ENCODE results near the gene BNIP1.

The BNIP1 gene

DNA sequence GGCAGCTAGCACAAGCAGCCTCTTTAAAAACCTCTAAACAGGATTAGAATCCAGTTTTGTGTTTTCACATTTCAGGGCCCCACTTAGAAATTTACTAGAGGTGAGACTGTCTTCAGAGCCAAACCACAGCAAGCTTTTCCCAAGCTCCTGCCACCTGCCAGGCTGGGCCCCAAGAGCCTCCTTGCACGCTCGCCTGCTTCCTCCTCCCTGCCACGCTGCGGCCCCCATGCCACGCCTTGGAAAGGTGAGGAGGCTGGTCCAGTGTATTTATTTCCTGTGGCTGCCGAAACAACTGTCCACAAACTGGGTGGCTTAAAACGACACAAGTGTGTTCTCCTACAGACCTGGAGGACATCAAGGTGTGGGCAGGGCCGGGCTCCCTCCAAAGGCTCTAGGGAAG is 47.2 kb downstream of the BNIP1 start:
- H3K4me1 ChIP-seq (ENCODE audit: control insufficient read depth, insufficient read depth, low read length, poor library complexity, severe bottlenecking), result no peaks in the 10 kb centered on the region
- H3K36me3 ChIP-seq (ENCODE audit: control insufficient read depth, insufficient read depth, low read length), result no peaks in the 10 kb centered on the region
- H3K4me3 ChIP-seq (ENCODE audit: insufficient read depth, low read depth, low read length, poor library complexity, severe bottlenecking), result no peak overlapping the region
- DNase-seq, result no peak
- H3K27me3 ChIP-seq (replicated peaks; ENCODE audit: control insufficient read depth, insufficient read depth, low read length, poor library complexity, severe bottlenecking), result no peaks in the 10 kb centered on the region
- H3K9me3 ChIP-seq (ENCODE audit: control insufficient read depth, low read length), result no peaks in the 10 kb centered on the region
- H3K27ac ChIP-seq (ENCODE audit: insufficient read depth, low read length, poor library complexity, severe bottlenecking), result no peak overlapping the region

DNA sequence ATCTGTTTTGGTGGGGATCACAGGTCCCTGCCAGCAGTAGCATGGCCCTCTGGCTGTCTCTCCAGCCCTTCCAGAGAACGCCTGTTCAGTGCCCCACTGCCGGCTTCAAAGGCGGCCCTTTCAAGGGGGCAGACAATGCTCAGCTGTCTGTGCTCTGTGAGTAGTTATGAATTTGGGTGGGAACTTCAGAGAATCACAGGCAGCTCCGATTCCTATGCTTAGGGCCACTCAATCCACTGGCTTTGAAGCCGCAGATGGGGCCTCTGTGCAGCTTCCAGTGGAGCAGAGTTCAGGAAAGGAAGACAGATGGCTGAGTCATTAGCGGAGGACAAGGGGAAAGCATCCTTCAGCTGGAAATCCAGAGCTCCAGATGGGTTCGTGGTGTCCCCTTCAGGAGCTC is 48.2 kb downstream of the BNIP1 start:
- Histone ChIP-seq H3K27ac (ENCODE audit: insufficient read depth, low read length, poor library complexity, severe bottlenecking) (no peak overlapping the region), H3K36me3 (ENCODE audit: control insufficient read depth, insufficient read depth, low read length) (no peaks in the 10 kb centered on the region)
- DNase-seq, result no peak

DNA sequence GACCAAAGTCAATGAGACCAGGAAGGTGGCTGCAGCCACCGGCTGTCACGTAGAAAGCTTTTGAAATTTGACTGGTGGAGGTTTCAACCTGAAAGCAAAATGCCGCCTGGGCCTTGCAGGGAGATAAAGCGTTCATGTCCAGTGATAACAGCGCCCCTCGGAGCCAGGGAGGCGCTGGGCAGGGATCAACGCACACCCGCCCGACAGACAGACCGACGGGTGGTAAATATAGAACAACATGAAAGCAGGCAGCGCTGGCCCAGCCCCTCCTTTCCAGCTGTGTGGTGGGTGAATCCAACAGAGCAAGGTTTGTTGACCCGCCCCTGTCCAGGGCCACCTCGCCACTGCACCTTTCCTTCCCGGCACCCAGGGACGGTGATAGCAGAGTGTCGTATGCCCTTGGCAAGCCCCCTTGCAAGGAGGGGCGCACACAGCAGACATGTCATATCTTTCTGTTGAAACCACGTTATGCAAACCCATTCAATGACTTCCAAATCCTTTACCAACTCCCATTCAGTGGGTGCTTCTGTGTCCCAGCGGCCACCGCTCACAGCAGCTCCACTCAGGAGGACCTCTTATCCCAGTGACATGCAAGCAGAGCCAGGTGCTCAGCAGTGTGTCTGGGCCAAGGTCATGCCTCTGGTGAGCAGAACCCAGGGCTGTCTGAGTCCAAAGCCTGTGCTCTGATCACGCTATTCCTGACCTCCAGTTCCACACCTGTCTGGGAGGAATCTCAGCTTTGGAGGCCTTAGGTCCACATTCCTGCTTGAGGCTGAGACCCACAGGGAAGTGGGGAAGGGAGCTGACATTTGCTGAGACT is 52.0 kb downstream of the BNIP1 start:
- no peaks in the 10 kb centered on the region for H3K36me3 ChIP-seq (ENCODE audit: control insufficient read depth, insufficient read depth, low read length)
- no peaks in the 10 kb centered on the region for H3K4me1 ChIP-seq (ENCODE audit: control insufficient read depth, insufficient read depth, low read length, poor library complexity, severe bottlenecking)
- peaks cover 7% of the 10 kb centered on the region for H3K9me3 ChIP-seq (ENCODE audit: control insufficient read depth, low read length)
- H3K4me3 ChIP-seq (ENCODE audit: insufficient read depth, low read depth, low read length, poor library complexity, severe bottlenecking), result no peak overlapping the region
- no peaks in the 10 kb centered on the region for H3K27me3 ChIP-seq (replicated peaks; ENCODE audit: control insufficient read depth, insufficient read depth, low read length, poor library complexity, severe bottlenecking)
- no peak for DNase-seq
- H3K27ac ChIP-seq (ENCODE audit: insufficient read depth, low read length, poor library complexity, severe bottlenecking), result no peak overlapping the region

More for the DNA sequence above, 48.2 kb downstream of the BNIP1 start:
- Histone ChIP-seq H3K4me3 (ENCODE audit: insufficient read depth, low read depth, low read length, poor library complexity, severe bottlenecking) (no peak overlapping the region), H3K27me3 (replicated peaks; ENCODE audit: control insufficient read depth, insufficient read depth, low read length, poor library complexity, severe bottlenecking) (no peaks in the 10 kb centered on the region), H3K9me3 (ENCODE audit: control insufficient read depth, low read length) (no peaks in the 10 kb centered on the region), H3K4me1 (ENCODE audit: control insufficient read depth, insufficient read depth, low read length, poor library complexity, severe bottlenecking) (no peaks in the 10 kb centered on the region)

GRCh38 chr5:173197375-173197891 is 53.1 kb downstream of the BNIP1 start:
- Histone ChIP-seq H3K4me3 (ENCODE audit: insufficient read depth, low read depth, low read length, poor library complexity, severe bottlenecking) (no peak overlapping the region), H3K9me3 (ENCODE audit: control insufficient read depth, low read length) (peaks cover 7% of the 10 kb centered on the region), H3K4me1 (ENCODE audit: control insufficient read depth, insufficient read depth, low read length, poor library complexity, severe bottlenecking) (no peaks in the 10 kb centered on the region), H3K27ac (ENCODE audit: insufficient read depth, low read length, poor library complexity, severe bottlenecking) (no peak overlapping the region), H3K36me3 (ENCODE audit: control insufficient read depth, insufficient read depth, low read length) (no peaks in the 10 kb centered on the region), H3K27me3 (replicated peaks; ENCODE audit: control insufficient read depth, insufficient read depth, low read length, poor library complexity, severe bottlenecking) (no peaks in the 10 kb centered on the region)
- no peak for DNase-seq

DNA sequence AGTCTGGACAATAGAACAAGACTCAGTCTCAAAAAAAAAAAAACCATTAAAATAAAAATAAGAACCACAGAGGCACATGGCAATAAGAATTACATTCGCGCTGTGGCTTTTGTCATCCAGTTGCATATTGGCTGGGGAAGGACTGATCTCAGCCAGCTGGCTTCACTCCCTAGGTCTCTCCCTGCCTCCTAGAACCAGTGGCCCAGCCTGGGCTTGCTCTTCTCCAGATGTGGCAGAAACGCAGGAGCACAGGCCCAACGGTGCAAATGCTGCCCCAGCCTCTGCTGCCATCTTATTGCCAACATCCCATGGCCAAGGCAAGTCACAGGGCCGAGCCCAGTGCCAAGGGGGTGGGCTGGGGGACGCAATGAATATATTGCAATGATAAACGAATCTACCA is 53.7 kb downstream of the BNIP1 start:
- H3K27ac ChIP-seq (ENCODE audit: insufficient read depth, low read length, poor library complexity, severe bottlenecking), result no peak overlapping the region
- no peaks in the 10 kb centered on the region for H3K27me3 ChIP-seq (replicated peaks; ENCODE audit: control insufficient read depth, insufficient read depth, low read length, poor library complexity, severe bottlenecking)
- no peak for DNase-seq
- H3K4me1 ChIP-seq (ENCODE audit: control insufficient read depth, insufficient read depth, low read length, poor library complexity, severe bottlenecking), result no peaks in the 10 kb centered on the region
- no peaks in the 10 kb centered on the region for H3K36me3 ChIP-seq (ENCODE audit: control insufficient read depth, insufficient read depth, low read length)
- H3K9me3 ChIP-seq (ENCODE audit: control insufficient read depth, low read length), result peaks cover 7% of the 10 kb centered on the region
- H3K4me3 ChIP-seq (ENCODE audit: insufficient read depth, low read depth, low read length, poor library complexity, severe bottlenecking), result no peak overlapping the region

GRCh38 chr5:173200356-173200755 is 56.0 kb downstream of the BNIP1 start:
- H3K27me3 ChIP-seq (replicated peaks; ENCODE audit: control insufficient read depth, insufficient read depth, low read length, poor library complexity, severe bottlenecking), result no peaks in the 10 kb centered on the region
- DNase-seq, result no peak
- no peak overlapping the region for H3K27ac ChIP-seq (ENCODE audit: insufficient read depth, low read length, poor library complexity, severe bottlenecking)

DNA sequence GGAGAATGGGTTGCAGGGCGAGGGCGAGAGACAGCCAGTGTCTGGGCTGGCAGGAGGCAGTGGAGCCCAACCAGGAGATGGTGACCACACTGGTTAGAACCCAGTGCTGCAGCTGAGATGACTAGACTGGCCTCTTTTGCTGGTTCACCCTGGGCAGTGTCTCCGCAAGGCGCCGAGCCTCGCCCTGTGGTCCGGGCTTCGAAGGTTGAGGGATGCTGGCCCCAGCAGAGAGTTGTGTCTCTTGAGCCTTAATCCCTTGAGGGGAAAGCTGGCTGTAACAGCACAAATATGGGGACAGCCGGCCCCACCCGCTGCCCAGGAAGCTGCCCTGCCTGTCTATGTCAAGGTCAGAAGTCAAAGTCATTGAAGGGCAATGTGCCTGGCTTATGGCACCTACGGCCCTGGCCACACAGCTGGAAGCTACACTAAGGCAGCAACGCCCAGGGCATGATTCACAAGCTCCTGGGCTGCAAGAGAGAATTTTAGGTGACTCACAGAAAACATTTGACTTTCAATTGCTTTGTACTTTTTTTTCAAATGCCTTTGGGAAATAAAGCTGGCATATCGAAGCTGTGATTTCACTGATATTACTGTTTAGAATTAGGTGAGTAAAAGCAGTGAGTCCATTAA is 57.4 kb downstream of the BNIP1 start:
- Histone ChIP-seq H3K27me3 (replicated peaks; ENCODE audit: control insufficient read depth, insufficient read depth, low read length, poor library complexity, severe bottlenecking) (no peaks in the 10 kb centered on the region), H3K4me1 (ENCODE audit: control insufficient read depth, insufficient read depth, low read length, poor library complexity, severe bottlenecking) (no peaks in the 10 kb centered on the region), H3K36me3 (ENCODE audit: control insufficient read depth, insufficient read depth, low read length) (no peaks in the 10 kb centered on the region), H3K9me3 (ENCODE audit: control insufficient read depth, low read length) (peaks cover 7% of the 10 kb centered on the region), H3K27ac (ENCODE audit: insufficient read depth, low read length, poor library complexity, severe bottlenecking) (no peak overlapping the region), H3K4me3 (ENCODE audit: insufficient read depth, low read depth, low read length, poor library complexity, severe bottlenecking) (no peak overlapping the region)
- no peak for DNase-seq

More at GRCh38 chr5:173200356-173200755, 56.0 kb downstream of the BNIP1 start:
- H3K9me3 ChIP-seq (ENCODE audit: control insufficient read depth, low read length), result peaks cover 7% of the 10 kb centered on the region
- H3K4me3 ChIP-seq (ENCODE audit: insufficient read depth, low read depth, low read length, poor library complexity, severe bottlenecking), result no peak overlapping the region
- H3K4me1 ChIP-seq (ENCODE audit: control insufficient read depth, insufficient read depth, low read length, poor library complexity, severe bottlenecking), result no peaks in the 10 kb centered on the region
- H3K36me3 ChIP-seq (ENCODE audit: control insufficient read depth, insufficient read depth, low read length), result no peaks in the 10 kb centered on the region

GRCh38 chr5:173202266-173202875 is 58.0 kb downstream of the BNIP1 start:
- no peak overlapping the region for H3K27ac ChIP-seq (ENCODE audit: insufficient read depth, low read length, poor library complexity, severe bottlenecking)
- H3K4me1 ChIP-seq (ENCODE audit: control insufficient read depth, insufficient read depth, low read length, poor library complexity, severe bottlenecking), result no peaks in the 10 kb centered on the region
- no peak for DNase-seq
- no peaks in the 10 kb centered on the region for H3K36me3 ChIP-seq (ENCODE audit: control insufficient read depth, insufficient read depth, low read length)
- H3K4me3 ChIP-seq (ENCODE audit: insufficient read depth, low read depth, low read length, poor library complexity, severe bottlenecking), result no peak overlapping the region
- peaks cover 7% of the 10 kb centered on the region for H3K9me3 ChIP-seq (ENCODE audit: control insufficient read depth, low read length)
- H3K27me3 ChIP-seq (replicated peaks; ENCODE audit: control insufficient read depth, insufficient read depth, low read length, poor library complexity, severe bottlenecking), result no peaks in the 10 kb centered on the region

- H3K27me3 ChIP-seq (replicated peaks; ENCODE audit: control insufficient read depth, insufficient read depth, low read length, poor library complexity, severe bottlenecking), result no peaks in the 10 kb centered on the region
- H3K27ac ChIP-seq (ENCODE audit: insufficient read depth, low read length, poor library complexity, severe bottlenecking), result no peak overlapping the region
- H3K9me3 ChIP-seq (ENCODE audit: control insufficient read depth, low read length), result peaks cover 5% of the 10 kb centered on the region
- no peaks in the 10 kb centered on the region for H3K36me3 ChIP-seq (ENCODE audit: control insufficient read depth, insufficient read depth, low read length)
- H3K4me3 ChIP-seq (ENCODE audit: insufficient read depth, low read depth, low read length, poor library complexity, severe bottlenecking), result no peak overlapping the region
- no peaks in the 10 kb centered on the region for H3K4me1 ChIP-seq (ENCODE audit: control insufficient read depth, insufficient read depth, low read length, poor library complexity, severe bottlenecking)
- no peak for DNase-seq
Observed at GRCh38 chr5:173204185-173204979, 60.1 kb downstream of the BNIP1 start.

Measured in effector memory CD4-positive, alpha-beta T cell (primary cell).